Thymus (tissue), 11 donors: ENCODE measurements around the gene LIN52. TPM values are rescaled to one million over a fixed set of nuclear protein-coding genes. Genes with fewer than 3 reads are reported as not detected.

Experiments
- DNase-seq, 9 donors: peaks; one replicate each; pipeline ENCODE4 v3.0.0-alpha.2; 2013; ENCODE audit warnings: low spot score in 9 of 9, low read depth in 6 of 9, missing footprints in 1 of 9
- H3K27ac ChIP-seq, 2 donors: one replicate each; pipeline ENCODE4 v1.5.1; 2013; ENCODE audit warnings: control low read depth in 1 of 2, low read depth in 1 of 2, low read length in 1 of 2, mild to moderate bottlenecking in 1 of 2, moderate library complexity in 1 of 2
- H3K27me3 ChIP-seq, 2 donors: one replicate each; pipeline ENCODE4 v1.5.1; 2013; ENCODE audit warnings: low read length in 1 of 2; ENCODE audit not compliant: control insufficient read depth in 2 of 2, insufficient read depth in 1 of 2
- H3K36me3 ChIP-seq, 2 donors: one replicate each; pipeline ENCODE4 v1.5.1; 2013; ENCODE audit warnings: low read length in 1 of 2, mild to moderate bottlenecking in 1 of 2, moderate library complexity in 1 of 2; ENCODE audit not compliant: control insufficient read depth in 2 of 2, insufficient read depth in 2 of 2
- H3K4me1 ChIP-seq, 2 donors: one replicate each; pipeline ENCODE4 v1.5.1; 2013; ENCODE audit warnings: low read length in 2 of 2; ENCODE audit not compliant: control insufficient read depth in 2 of 2, insufficient read depth in 2 of 2
- H3K4me3 ChIP-seq, 2 donors: one replicate each; pipeline ENCODE4 v1.5.1; 2013; ENCODE audit warnings: low read length in 2 of 2, control low read depth in 1 of 2, mild to moderate bottlenecking in 1 of 2
- H3K9me3 ChIP-seq, 2 donors: one replicate each; pipeline ENCODE4 v1.5.1; 2013; ENCODE audit warnings: low read length in 1 of 2, mild to moderate bottlenecking in 1 of 2; ENCODE audit not compliant: control insufficient read depth in 2 of 2, insufficient read depth in 1 of 2
- WGBS: extraction: QIAGEN DNeasy Blood & Tissue Kit; methylation state at CpG from one replicate; pipeline ENCODE4 v1.1.7; 2013; 5-methylcytosine and 5-hydroxymethylcytosine counted together
- polyA plus RNA-seq: library from polyadenylated mRNA; stranded (reverse); fragments of 200-250 nt; gene quantifications from one replicate; pipeline ENCODE4 v1.2.3, GENCODE V29; 2013
- total RNA-seq: library from RNA; stranded (reverse); fragments of 120-200 nt; gene quantifications from one replicate; pipeline ENCODE4 v1.2.4, GENCODE V29; 2013
- donor health status: healthy.

LIN52 gene
- total and polyA plus RNA-seq, 2 donors: 8.9 to 11.6 TPM

DNA sequence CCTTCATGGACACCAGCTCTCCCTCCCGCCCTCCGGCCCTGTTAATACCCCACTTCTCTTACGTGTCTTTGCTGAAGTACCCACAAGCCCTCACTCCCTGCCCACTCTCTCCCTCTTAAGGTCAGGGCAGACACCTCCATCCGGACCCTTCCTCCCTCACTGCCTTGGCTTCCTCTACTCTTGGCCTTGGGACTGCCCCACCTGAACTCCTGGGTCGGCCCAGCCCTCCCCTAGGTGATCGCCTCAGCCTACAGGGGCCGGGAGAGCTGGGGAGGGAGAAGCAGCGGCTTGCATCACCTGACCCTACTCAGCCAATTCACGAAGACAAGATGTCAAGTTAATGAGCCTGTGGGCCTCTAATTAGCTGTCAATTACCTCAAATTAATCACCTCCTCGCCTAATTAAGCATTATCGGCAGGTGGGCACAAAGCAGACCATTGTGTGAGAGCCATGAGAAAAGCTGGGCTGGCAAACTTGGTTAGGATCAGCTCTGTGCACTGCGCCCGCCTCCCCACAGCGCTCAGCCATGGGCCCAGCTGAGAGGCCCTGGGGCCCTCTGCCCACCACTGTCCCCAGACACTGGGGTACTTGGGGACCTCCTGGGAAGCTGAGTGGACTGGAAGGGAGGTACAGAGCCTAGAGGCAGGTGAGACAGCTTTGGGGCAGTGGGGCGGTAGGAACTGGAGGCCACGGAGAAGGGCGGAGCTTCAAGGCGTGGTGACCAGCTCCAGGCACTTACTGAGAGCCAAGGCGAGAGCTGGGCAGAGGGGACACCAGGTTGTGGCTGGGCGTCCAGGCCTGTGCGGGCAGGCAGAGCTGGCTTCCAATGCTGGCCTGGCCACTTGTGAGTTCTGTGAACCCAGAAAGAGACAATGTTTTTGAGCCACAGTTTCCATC, 129.4 kb downstream of the LIN52 start:
- Histone ChIP-seq H3K36me3 (no peaks in the 10 kb centered on the region), H3K27me3 (peaks cover 6 to 45% of the 10 kb centered on the region in 2 donors), H3K27ac (no peak overlapping the region), H3K4me1 (no peaks in the 10 kb centered on the region), H3K9me3 (no peaks in the 10 kb centered on the region), H3K4me3 (no peak overlapping the region)
- no peak for DNase-seq
- 96% methylated on average over 21 of the region's 21 CpGs for WGBS

DNA sequence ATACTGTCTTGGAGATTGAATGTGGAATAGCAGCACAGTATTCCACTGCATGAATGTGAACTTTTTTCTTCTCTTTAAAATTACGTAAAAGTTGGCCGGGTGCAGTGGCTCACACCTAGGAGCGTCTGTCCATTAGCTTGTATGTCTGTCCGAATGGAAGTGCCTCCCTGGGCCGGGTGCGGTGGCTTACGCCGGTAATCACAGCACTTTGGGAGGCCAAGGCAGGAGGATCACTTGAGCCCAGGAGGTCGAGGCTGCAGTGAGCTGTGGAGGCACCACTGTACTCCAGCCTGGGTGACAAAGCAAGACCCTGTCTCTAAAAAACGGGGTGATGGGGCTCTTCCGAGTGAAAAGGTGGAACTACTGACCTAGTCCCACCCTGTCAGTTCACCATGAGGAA, 131.9 kb downstream of the LIN52 start:
- H3K4me3 ChIP-seq: no peak overlapping the region
- WGBS: 96% methylated on average over 11 of the region's 11 CpGs
- peaks cover 6 to 64% of the 10 kb centered on the region in 2 donors for H3K27me3 ChIP-seq

DNA sequence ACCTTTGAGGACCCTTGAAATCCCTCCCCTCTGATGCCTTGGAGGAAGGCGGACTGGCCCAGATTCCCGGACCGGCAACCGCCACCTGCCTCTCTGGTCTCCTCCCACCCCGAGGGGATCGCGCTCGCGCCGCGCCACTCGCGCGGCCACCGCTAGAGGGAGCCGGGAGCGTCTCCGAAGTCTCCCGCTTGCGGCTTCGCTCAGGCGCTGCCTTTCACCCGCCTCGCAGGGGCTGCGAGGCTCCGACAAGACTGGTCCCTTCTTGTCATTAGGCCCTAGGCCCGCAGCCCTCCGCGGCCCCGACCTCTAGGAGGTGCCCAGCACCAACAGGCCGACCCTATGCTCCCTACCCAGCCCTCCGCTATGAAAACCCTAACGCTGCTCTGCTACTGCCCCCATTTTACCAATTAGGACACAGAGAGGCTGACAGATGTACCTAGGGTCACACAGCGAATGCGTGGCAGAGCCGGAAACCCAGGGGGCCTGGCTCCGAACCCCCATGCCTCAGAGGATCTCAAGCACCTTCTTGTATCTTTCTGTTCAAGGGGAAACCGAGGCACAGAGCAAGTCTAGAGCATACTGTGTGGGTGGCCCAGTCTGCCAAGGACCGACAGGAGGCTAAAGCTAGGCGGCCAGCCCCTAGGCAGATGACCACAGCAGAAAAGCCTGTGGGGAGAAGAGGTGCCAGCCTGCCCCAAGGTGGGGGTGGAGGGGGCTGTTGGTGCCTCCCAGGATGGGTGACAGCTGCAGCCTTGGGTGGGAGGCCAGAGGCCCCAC, 133.1 kb downstream of the LIN52 start:
- 15% methylated on average over 40 of the region's 40 CpGs for WGBS
- Histone ChIP-seq H3K4me3 (no peak overlapping the region), H3K9me3 (no peaks in the 10 kb centered on the region), H3K27ac (no peak overlapping the region), H3K36me3 (no peaks in the 10 kb centered on the region), H3K27me3 (peaks cover 6 to 63% of the 10 kb centered on the region in 2 donors), H3K4me1 (no peaks in the 10 kb centered on the region)
- DNase-seq: peak; percentile 23 to 83 (median 41)

More for the DNA sequence above, 131.9 kb downstream of the LIN52 start:
- Histone ChIP-seq H3K27ac (no peak overlapping the region), H3K9me3 (no peaks in the 10 kb centered on the region), H3K4me1 (no peaks in the 10 kb centered on the region), H3K36me3 (no peaks in the 10 kb centered on the region)
- DNase-seq: no peak

DNA sequence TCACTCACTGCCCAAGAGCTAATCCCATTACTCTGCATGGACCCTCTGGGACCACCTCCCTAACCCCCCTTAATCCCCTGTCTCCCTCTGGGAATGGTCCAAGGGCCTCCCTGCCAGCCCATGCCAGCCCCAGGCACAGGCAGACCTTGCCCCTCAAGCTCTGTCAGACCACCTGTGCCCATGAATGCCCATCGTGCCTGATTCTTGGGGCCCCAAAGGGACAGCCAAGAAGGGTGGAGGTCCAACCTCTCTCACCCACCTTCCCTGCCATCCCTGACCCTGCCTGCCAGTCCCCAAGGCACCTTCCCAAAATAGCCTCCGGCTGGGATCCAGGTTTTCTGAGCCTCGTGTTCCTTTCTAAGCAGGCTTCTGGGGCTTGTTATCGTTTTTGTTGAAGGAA, 133.7 kb downstream of the LIN52 start:
- no peaks in the 10 kb centered on the region for H3K9me3 ChIP-seq
- no peak overlapping the region for H3K27ac ChIP-seq
- H3K36me3 ChIP-seq: no peaks in the 10 kb centered on the region
- no peaks in the 10 kb centered on the region for H3K4me1 ChIP-seq
- WGBS: 75% methylated on average over 4 of the region's 4 CpGs
- DNase-seq: no peak
- no peak overlapping the region for H3K4me3 ChIP-seq
- H3K27me3 ChIP-seq: peaks cover 6 to 66% of the 10 kb centered on the region in 2 donors

DNA sequence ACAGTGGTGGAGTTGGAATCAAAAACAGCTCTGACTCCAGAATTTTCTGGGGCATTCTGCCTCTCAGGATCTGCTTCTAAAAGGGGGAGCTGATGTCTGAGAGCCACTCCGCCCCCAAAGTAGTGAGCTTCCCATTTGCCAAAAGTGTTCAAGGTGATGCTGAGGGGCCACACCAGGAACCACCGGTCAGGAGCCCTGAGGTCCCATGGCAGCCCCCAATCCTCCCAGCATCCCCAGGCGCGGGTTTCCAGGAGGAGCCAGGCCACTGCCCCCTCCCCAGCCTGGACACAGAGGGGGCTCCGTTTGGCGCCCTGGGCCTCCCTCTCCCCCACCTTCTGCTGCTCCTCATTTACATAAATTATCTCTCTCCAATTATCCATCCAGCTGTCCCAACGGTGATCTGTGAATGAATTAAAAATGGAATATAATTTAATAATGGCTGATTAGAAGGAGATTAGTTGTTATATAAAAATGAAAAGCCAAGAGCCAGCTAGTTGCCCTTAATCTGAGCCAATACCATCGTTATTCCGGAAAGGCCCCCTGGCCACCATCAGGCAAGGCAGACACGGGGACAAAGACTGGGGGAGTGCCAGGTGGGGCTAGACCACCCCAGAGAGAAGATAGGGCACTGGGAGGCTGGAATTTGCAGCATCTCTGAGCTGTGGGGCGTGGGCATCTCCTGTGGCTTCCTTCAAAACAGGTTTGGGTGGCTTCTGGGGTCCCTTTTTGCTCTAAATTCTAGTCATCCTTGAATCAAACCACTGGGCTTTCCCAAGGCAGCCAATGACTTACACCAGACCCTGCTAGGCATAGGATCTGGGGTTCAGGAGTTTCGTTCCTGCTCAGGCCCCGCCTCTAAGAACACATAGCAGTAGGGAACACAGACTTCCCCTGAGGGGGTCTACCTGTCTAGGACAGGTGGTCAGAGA, 134.8 kb downstream of the LIN52 start:
- Histone ChIP-seq H3K9me3 (no peaks in the 10 kb centered on the region), H3K27ac (no peak overlapping the region), H3K27me3 (peaks cover 3 to 62% of the 10 kb centered on the region in 2 donors), H3K4me3 (no peak overlapping the region), H3K36me3 (no peaks in the 10 kb centered on the region), H3K4me1 (no peaks in the 10 kb centered on the region)
- no peak for DNase-seq
- 79% methylated on average over 13 of the region's 13 CpGs for WGBS

DNA sequence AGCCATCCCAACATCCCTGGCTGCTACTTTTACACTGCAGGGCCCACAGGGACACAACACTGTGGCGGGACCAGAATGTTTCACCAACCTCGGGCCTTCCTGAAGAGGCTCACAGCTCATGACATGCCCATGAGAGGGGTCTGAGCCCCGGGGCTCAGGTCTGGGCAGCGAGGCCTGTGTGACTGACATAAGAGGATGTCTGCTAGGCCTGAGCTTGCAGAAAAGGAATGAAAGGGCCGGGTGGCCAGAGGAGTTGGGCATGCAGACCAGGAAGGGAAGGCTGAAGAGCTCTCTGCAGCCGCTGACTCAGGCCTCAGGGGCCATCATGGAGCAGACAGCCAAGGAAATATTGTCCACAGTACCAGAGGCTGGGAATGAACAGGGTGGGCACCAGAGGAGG, 136.2 kb downstream of the LIN52 start:
- Histone ChIP-seq H3K27me3 (peaks cover 3 to 56% of the 10 kb centered on the region in 2 donors), H3K4me3 (no peak overlapping the region)
- 91% methylated on average over 6 of the region's 6 CpGs for WGBS

DNA sequence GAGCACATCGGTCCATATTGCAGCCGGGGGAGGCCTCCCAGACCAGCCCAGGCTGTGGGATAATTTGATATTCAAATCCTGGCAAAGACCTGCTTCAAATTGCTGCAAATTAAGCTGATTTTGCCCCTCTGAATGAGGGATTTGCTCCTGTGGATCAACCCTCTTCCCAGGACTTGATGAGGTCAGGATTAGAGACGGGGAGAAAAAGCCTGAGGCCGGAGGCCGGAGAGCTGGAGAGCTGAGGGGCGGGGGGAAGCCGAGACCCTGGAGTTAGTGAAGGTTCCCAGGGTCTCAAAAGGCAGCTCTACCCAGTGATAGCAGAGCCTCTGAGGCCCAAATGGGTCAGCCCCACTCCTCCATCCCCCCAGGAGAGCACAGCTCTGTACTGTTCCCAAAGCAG, 137.0 kb downstream of the LIN52 start:
- Histone ChIP-seq H3K27ac (no peak overlapping the region), H3K9me3 (no peaks in the 10 kb centered on the region), H3K4me3 (no peak overlapping the region), H3K36me3 (no peaks in the 10 kb centered on the region), H3K27me3 (peaks cover 3 to 57% of the 10 kb centered on the region in 2 donors), H3K4me1 (no peaks in the 10 kb centered on the region)
- DNase-seq: no peak
- WGBS: 97% methylated on average over 7 of the region's 7 CpGs

More for the DNA sequence above, 136.2 kb downstream of the LIN52 start:
- Histone ChIP-seq H3K27ac (no peak overlapping the region), H3K4me1 (no peaks in the 10 kb centered on the region), H3K9me3 (no peaks in the 10 kb centered on the region), H3K36me3 (no peaks in the 10 kb centered on the region)
- no peak for DNase-seq

DNA sequence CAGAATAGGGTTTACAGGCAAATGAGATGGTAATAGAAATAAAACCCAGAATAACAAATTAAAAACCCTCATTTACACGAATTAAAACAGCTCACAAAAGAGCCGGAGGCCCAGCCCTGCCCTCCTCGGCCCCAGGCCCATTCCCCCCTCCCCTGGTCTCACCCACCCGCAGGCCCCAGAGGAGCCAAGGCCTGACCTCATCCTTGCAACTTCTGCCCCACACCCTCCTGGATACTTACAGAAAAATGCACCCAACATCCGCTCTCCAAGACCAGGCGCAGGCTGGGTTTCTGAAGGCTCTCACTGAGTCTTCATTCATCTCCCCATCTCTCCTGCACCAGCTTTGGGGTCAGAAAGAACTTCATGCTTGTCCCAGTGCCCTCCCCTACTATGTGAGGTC, 138.3 kb downstream of the LIN52 start:
- Histone ChIP-seq H3K27me3 (peaks cover 3 to 52% of the 10 kb centered on the region in 2 donors), H3K27ac (no peak overlapping the region), H3K4me3 (no peak overlapping the region), H3K4me1 (no peaks in the 10 kb centered on the region), H3K36me3 (no peaks in the 10 kb centered on the region), H3K9me3 (no peaks in the 10 kb centered on the region)
- WGBS: 92% methylated on average over 6 of the region's 6 CpGs
- no peak for DNase-seq
